Measurements from ENCODE around the gene HBG1. TPM values are rescaled to one million over a fixed set of nuclear protein-coding genes. Genes with fewer than 3 reads are reported as not detected.

Gene HBG1
- total and polyA plus RNA-seq, 4 experiments from 2014 or later = not detected

DNA sequence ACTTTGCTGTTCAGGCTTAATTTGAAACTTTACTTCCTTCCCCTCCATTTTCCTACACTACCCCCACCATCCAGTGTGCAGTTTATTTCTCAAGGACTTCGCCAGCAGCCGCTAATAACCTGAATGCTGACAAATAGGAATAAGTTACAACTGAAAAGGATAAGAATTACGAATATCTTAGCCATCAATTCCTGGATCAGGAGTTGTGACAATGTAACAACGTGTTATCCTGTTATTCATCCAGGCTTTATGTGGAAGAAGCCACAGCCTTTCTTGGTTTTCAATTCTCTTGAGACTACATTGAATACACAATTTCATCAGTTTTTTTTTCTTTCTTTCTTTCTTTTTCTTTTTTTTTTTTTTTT lies 5.9 kb downstream of the HBG1 start:
- intact Hi-C loops (cut with micrococcal nuclease) = no loop called here
- Histone ChIP-seq H3K36me3 (ENCODE audit: insufficient read depth, low read length) (no peaks in the 10 kb centered on the region), H3K4me3 (ENCODE audit: low read length in 2 of 2) (no peak overlapping the region), H3K4me1 (ENCODE audit: insufficient read depth, low read length) (no peaks in the 10 kb centered on the region), H3K27me3 (ENCODE audit: insufficient read depth, low read length) (no peaks in the 10 kb centered on the region), H3K9me3 (ENCODE audit: control insufficient read depth in 1 of 2, low read length in 2 of 2) (no peaks in the 10 kb centered on the region), H3K27ac (ENCODE audit: low read depth, low read length) (no peak overlapping the region)
- Mint-ChIP-seq H3K27me3 (peaks cover 0 to 2% of the 10 kb centered on the region in 2 donors), H3K9me3 (peaks cover 0 to 2% (median 0%) of the 10 kb centered on the region in 8 donors), H3K4me1 (no peaks in the 10 kb centered on the region), H3K27ac (no peak overlapping the region), H3K4me3 (no peak overlapping the region), H3K36me3 (no peaks in the 10 kb centered on the region)
- POLR2A ChIA-PET (ENCODE audit: partially characterized antibody) = no interaction called here
- CTCF ChIA-PET (ENCODE audit: partially characterized antibody) = no interaction called here
- DNase-seq = no peak

GRCh38 chr11:5242933-5243815 lies 6.5 kb downstream of the HBG1 start:
- POLR2A ChIA-PET (ENCODE audit: partially characterized antibody) = no interaction called here
- Mint-ChIP-seq H3K4me1 (no peaks in the 10 kb centered on the region), H3K9me3 (no peaks in the 10 kb centered on the region), H3K27ac (no peak overlapping the region), H3K27me3 (peaks cover 0 to 2% of the 10 kb centered on the region in 2 donors), H3K36me3 (no peaks in the 10 kb centered on the region), H3K4me3 (no peak overlapping the region)
- no peak for DNase-seq
- no peaks in the 10 kb centered on the region for H3K4me1 ChIP-seq (ENCODE audit: insufficient read depth, low read length)
- H3K27ac ChIP-seq (ENCODE audit: low read depth, low read length) = no peak overlapping the region
- H3K27me3 ChIP-seq (ENCODE audit: insufficient read depth, low read length) = no peaks in the 10 kb centered on the region
- H3K9me3 ChIP-seq (ENCODE audit: control insufficient read depth in 1 of 2, low read length in 2 of 2) = no peaks in the 10 kb centered on the region
- intact Hi-C loops (cut with micrococcal nuclease) = no loop called here
- H3K4me3 ChIP-seq (ENCODE audit: low read length in 2 of 2) = no peak overlapping the region
- CTCF ChIA-PET (ENCODE audit: partially characterized antibody) = no interaction called here
- no peaks in the 10 kb centered on the region for H3K36me3 ChIP-seq (ENCODE audit: insufficient read depth, low read length)

DNA sequence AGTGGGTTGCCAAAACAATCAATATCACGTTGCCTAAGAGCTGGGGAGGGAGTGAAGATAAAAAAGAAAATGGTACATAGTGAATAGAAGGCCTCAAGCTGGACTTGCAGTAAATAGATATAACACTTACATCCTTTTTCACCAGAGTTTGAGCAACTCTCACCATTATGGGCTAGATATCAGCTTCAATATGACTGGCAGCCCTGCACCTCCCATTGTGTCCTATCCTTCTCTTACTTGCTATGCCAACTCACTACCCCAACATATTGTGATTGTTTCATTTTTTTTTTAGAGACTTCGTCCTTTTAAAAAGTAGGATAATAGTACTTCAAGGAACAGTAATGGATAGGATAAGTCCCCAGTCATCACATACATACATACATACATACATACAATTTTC lies 7.4 kb downstream of the HBG1 start:
- H3K9me3 Mint-ChIP-seq = no peaks in the 10 kb centered on the region

DNA sequence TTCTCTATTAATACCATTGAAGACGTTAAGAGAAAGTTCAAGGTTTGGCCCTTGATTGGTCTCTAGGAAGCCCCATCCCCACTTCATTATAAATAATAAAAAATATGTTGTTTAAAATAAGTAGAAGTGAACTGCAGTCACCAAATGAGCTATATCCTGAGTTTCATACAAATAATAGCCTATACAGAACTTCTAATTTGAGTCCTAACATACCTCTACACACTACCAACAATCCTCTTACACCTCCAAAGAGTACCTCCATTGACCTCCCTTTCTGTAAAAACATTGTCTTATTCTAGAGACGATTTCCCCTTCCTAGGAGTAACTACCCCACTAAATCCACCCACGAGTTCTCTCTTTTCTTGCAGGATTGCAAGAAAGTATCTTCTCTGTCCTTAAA lies 8.2 kb downstream of the HBG1 start:
- no peak overlapping the region for H3K27ac Mint-ChIP-seq
- Histone ChIP-seq H3K27ac (ENCODE audit: low read depth, low read length) (no peak overlapping the region), H3K36me3 (ENCODE audit: insufficient read depth, low read length) (no peaks in the 10 kb centered on the region), H3K4me3 (ENCODE audit: low read length in 2 of 2) (no peak overlapping the region), H3K4me1 (ENCODE audit: insufficient read depth, low read length) (no peaks in the 10 kb centered on the region), H3K9me3 (ENCODE audit: control insufficient read depth in 1 of 2, low read length in 2 of 2) (no peaks in the 10 kb centered on the region), H3K27me3 (ENCODE audit: insufficient read depth, low read length) (no peaks in the 10 kb centered on the region)
- ChIA-PET CTCF (ENCODE audit: partially characterized antibody) (no interaction called here), POLR2A (ENCODE audit: partially characterized antibody) (no interaction called here)
- no peaks in the 10 kb centered on the region for H3K36me3 Mint-ChIP-seq
- no peak overlapping the region for H3K4me3 Mint-ChIP-seq
- peaks cover under 1 to 2% of the 10 kb centered on the region in 2 donors for H3K27me3 Mint-ChIP-seq
- no peaks in the 10 kb centered on the region for H3K9me3 Mint-ChIP-seq
- no peaks in the 10 kb centered on the region for H3K4me1 Mint-ChIP-seq
- intact Hi-C loops (cut with micrococcal nuclease) = no loop called here
- no peak for DNase-seq

More for the DNA sequence above, 7.4 kb downstream of the HBG1 start:
- intact Hi-C loops (cut with micrococcal nuclease) = no loop called here
- no peaks in the 10 kb centered on the region for H3K4me1 Mint-ChIP-seq
- H3K4me1 ChIP-seq (ENCODE audit: insufficient read depth, low read length) = no peaks in the 10 kb centered on the region
- CTCF ChIA-PET (ENCODE audit: partially characterized antibody) = no interaction called here
- POLR2A ChIA-PET (ENCODE audit: partially characterized antibody) = no interaction called here
- H3K27ac Mint-ChIP-seq = no peak overlapping the region
- no peaks in the 10 kb centered on the region for H3K9me3 ChIP-seq (ENCODE audit: control insufficient read depth in 1 of 2, low read length in 2 of 2)
- no peak for DNase-seq
- no peak overlapping the region for H3K4me3 Mint-ChIP-seq
- H3K27me3 Mint-ChIP-seq = peaks cover 0 to 2% of the 10 kb centered on the region in 2 donors
- no peaks in the 10 kb centered on the region for H3K36me3 Mint-ChIP-seq
- H3K27ac ChIP-seq (ENCODE audit: low read depth, low read length) = no peak overlapping the region
- H3K27me3 ChIP-seq (ENCODE audit: insufficient read depth, low read length) = no peaks in the 10 kb centered on the region
- no peak overlapping the region for H3K4me3 ChIP-seq (ENCODE audit: low read length in 2 of 2)
- H3K36me3 ChIP-seq (ENCODE audit: insufficient read depth, low read length) = no peaks in the 10 kb centered on the region

DNA sequence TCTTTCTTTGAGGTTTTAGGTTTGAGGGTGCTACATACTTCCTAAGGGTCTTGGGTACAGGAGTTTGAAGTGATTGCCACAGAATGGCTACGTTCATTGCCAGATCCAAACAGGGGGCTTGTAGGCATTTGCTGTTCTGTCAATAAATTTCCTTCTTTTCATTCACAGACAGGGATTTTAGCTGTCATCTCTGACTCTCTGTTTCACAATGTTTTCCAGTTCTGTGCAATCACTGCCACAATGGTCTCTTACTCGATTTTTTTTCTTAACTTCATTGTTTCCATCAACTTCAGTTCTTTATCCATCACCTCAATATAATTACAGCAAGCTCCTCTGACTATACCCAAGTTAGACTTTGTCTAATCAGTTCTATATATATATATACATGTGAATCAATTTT lies 9.2 kb downstream of the HBG1 start:
- Histone ChIP-seq H3K9me3 (ENCODE audit: control insufficient read depth in 1 of 2, low read length in 2 of 2) (no peaks in the 10 kb centered on the region), H3K36me3 (ENCODE audit: insufficient read depth, low read length) (no peaks in the 10 kb centered on the region), H3K4me1 (ENCODE audit: insufficient read depth, low read length) (no peaks in the 10 kb centered on the region), H3K27me3 (ENCODE audit: insufficient read depth, low read length) (no peaks in the 10 kb centered on the region), H3K4me3 (ENCODE audit: low read length in 2 of 2) (no peak overlapping the region), H3K27ac (ENCODE audit: low read depth, low read length) (no peak overlapping the region)
- ChIA-PET CTCF (ENCODE audit: partially characterized antibody) (no interaction called here), POLR2A (ENCODE audit: partially characterized antibody) (no interaction called here)
- Mint-ChIP-seq H3K4me3 (no peak overlapping the region), H3K36me3 (no peaks in the 10 kb centered on the region), H3K4me1 (no peaks in the 10 kb centered on the region), H3K27ac (no peak overlapping the region), H3K27me3 (peaks cover 2 to 3% of the 10 kb centered on the region in 2 donors), H3K9me3 (no peaks in the 10 kb centered on the region)
- DNase-seq = no peak
- intact Hi-C loops (cut with micrococcal nuclease) = no loop called here

DNA sequence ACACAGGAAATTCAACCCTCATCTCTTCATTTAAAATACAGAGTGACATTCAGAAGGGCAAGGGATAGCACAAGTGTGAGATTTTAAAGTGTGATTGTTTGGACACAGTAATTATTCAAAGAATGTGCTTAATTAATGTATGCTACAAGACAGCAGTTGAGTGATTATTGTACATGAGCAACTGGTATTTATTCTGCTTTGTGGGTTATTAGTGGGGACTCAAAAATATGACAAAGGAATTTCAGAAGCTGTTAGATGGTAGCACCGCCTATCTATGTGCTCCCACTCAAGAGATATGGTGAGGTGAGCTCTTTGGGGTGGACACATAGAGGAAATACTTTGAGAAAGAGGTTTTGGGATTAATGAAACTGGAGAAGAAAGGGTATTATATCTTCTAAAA lies 9.6 kb downstream of the HBG1 start:
- Mint-ChIP-seq H3K4me1 (no peaks in the 10 kb centered on the region), H3K36me3 (no peaks in the 10 kb centered on the region), H3K27ac (no peak overlapping the region), H3K4me3 (no peak overlapping the region), H3K9me3 (no peaks in the 10 kb centered on the region), H3K27me3 (peaks cover 2 to 3% of the 10 kb centered on the region in 2 donors)
- H3K27me3 ChIP-seq (ENCODE audit: insufficient read depth, low read length) = no peaks in the 10 kb centered on the region
- ChIA-PET CTCF (ENCODE audit: partially characterized antibody) (no interaction called here), POLR2A (ENCODE audit: partially characterized antibody) (no interaction called here)
- no peaks in the 10 kb centered on the region for H3K4me1 ChIP-seq (ENCODE audit: insufficient read depth, low read length)
- H3K36me3 ChIP-seq (ENCODE audit: insufficient read depth, low read length) = no peaks in the 10 kb centered on the region
- no peak overlapping the region for H3K4me3 ChIP-seq (ENCODE audit: low read length in 2 of 2)
- DNase-seq = no peak
- H3K27ac ChIP-seq (ENCODE audit: low read depth, low read length) = no peak overlapping the region
- intact Hi-C loops (cut with micrococcal nuclease) = no loop called here
- no peaks in the 10 kb centered on the region for H3K9me3 ChIP-seq (ENCODE audit: control insufficient read depth in 1 of 2, low read length in 2 of 2)

GRCh38 chr11:5239046-5239445 lies 10.6 kb downstream of the HBG1 start:
- Mint-ChIP-seq H3K4me3 (no peak overlapping the region), H3K4me1 (peaks cover 0 to 2% (median 0%) of the 10 kb centered on the region in 4 donors), H3K27me3 (peaks cover 2 to 3% of the 10 kb centered on the region in 2 donors), H3K36me3 (no peaks in the 10 kb centered on the region), H3K27ac (no peak overlapping the region), H3K9me3 (peaks cover 0 to 2% (median 0%) of the 10 kb centered on the region in 8 donors)
- Histone ChIP-seq H3K4me3 (ENCODE audit: low read length in 2 of 2) (no peak overlapping the region), H3K36me3 (ENCODE audit: insufficient read depth, low read length) (no peaks in the 10 kb centered on the region), H3K4me1 (ENCODE audit: insufficient read depth, low read length) (no peaks in the 10 kb centered on the region), H3K27me3 (ENCODE audit: insufficient read depth, low read length) (no peaks in the 10 kb centered on the region), H3K9me3 (ENCODE audit: control insufficient read depth in 1 of 2, low read length in 2 of 2) (no peaks in the 10 kb centered on the region), H3K27ac (ENCODE audit: low read depth, low read length) (no peak overlapping the region)
- no peak for DNase-seq
- intact Hi-C loops (cut with micrococcal nuclease) = no loop called here
- ChIA-PET CTCF (ENCODE audit: partially characterized antibody) (no interaction called here), POLR2A (ENCODE audit: partially characterized antibody) (no interaction called here)
